OCI-LY1 (cell line): ENCODE results near the gene PRLR.

Source experiments
- H2AFZ ChIP-seq: fragments of 200-600 bp; sonication (generic), shearing (Covaris generic); 2 replicates; pipeline ENCODE4 v1.6.0; 2014; ENCODE audit warnings: antibody characterized with exemption, mild to moderate bottlenecking, low read length
- H3F3A ChIP-seq: fragments of 200-600 bp; sonication (generic), shearing (Covaris generic); 2 replicates; pipeline ENCODE4 v1.6.0; 2014; ENCODE audit warnings: mild to moderate bottlenecking, antibody characterized with exemption, low read length, moderate library complexity; ENCODE audit not compliant: insufficient read depth
- H3K27ac ChIP-seq: fragments of 200-600 bp; sonication (generic); 2 replicates; pipeline ENCODE4 v1.5.1; 2014; ENCODE audit warnings: low read length, mixed run types, mild to moderate bottlenecking, low read depth; ENCODE audit not compliant: poor library complexity, severe bottlenecking
- H3K27me3 ChIP-seq: fragments of 200-600 bp; sonication (generic); 2 replicates; pipeline ENCODE4 v1.6.0; 2014; ENCODE audit warnings: antibody characterized with exemption, mild to moderate bottlenecking, low read length, moderate library complexity; ENCODE audit not compliant: insufficient read depth
- H3K36me3 ChIP-seq: fragments of 200-600 bp; sonication (generic); 2 replicates; pipeline ENCODE4 v1.6.1; 2014; ENCODE audit warnings: mild to moderate bottlenecking, antibody characterized with exemption, low read length, moderate library complexity, mixed read lengths; ENCODE audit not compliant: insufficient read depth
- H3K4me1 ChIP-seq: fragments of 200-600 bp; sonication (generic); 2 replicates; pipeline ENCODE4 v1.5.1; 2014; ENCODE audit warnings: mild to moderate bottlenecking, low read length, moderate library complexity; ENCODE audit not compliant: insufficient read depth, severe bottlenecking
- H3K4me2 ChIP-seq: fragments of 200-600 bp; sonication (generic), shearing (Covaris generic); 2 replicates; pipeline ENCODE4 v1.6.1; 2014; ENCODE audit warnings: low read length
- H3K4me3 ChIP-seq: fragments of 200-600 bp; sonication (generic); 2 replicates; pipeline ENCODE4 v1.5.1; 2014; ENCODE audit warnings: low read length, low read depth, mild to moderate bottlenecking, mixed read lengths; ENCODE audit not compliant: poor library complexity, severe bottlenecking
- H3K79me2 ChIP-seq: fragments of 200-600 bp; shearing (Covaris generic); 2 replicates; pipeline ENCODE4 v1.6.1; 2016; ENCODE audit warnings: mixed run types, low read length, mixed read lengths; ENCODE audit not compliant: insufficient read depth
- H3K9ac ChIP-seq: fragments of 200-600 bp; sonication (generic), shearing (Covaris generic); 2 replicates; pipeline ENCODE4 v1.6.1; 2014; ENCODE audit warnings: mild to moderate bottlenecking, low read length, mixed read lengths
- H3K9me2 ChIP-seq: fragments of 200-600 bp; sonication (generic), shearing (Covaris generic); 2 replicates; pipeline ENCODE4 v1.6.1; 2014; ENCODE audit warnings: low read depth, mild to moderate bottlenecking, low read length, mixed read lengths
- H3K9me3 ChIP-seq: fragments of 200-600 bp; shearing (Covaris generic); 2 replicates; pipeline ENCODE4 v1.6.1; 2014; ENCODE audit warnings: low read length, mixed read lengths
- H4K20me1 ChIP-seq: fragments of 200-600 bp; sonication (generic), shearing (Covaris generic); 2 replicates; pipeline ENCODE4 v1.6.0; 2016; ENCODE audit warnings: mild to moderate bottlenecking, low read length; ENCODE audit not compliant: insufficient read depth
- CTCF ChIP-seq: fragments of 200-600 bp; sonication (generic), shearing (Covaris generic); IDR thresholded peaks from 2 replicates; pipeline ENCODE4 v1.5.1; 2017; ENCODE audit warnings: mild to moderate bottlenecking, antibody characterized with exemption, low read length, moderate library complexity, mixed read lengths
- EZH2 ChIP-seq: fragments of 200-600 bp; sonication (generic), shearing (Covaris generic); IDR thresholded peaks from 2 replicates; pipeline ENCODE4 v1.8.0; 2017; ENCODE audit warnings: borderline replicate concordance, mixed run types, mild to moderate bottlenecking, antibody characterized with exemption, low read length, moderate library complexity, mixed read lengths

PRLR gene

GRCh38 chr5:35095366-35095765, 134.9 kb downstream of the PRLR start:
- Histone ChIP-seq H3K4me3 (no peak overlapping the region), H3K4me2 (no peak overlapping the region), H3K79me2 (no peaks in the 10 kb centered on the region), H3K27me3 (no peaks in the 10 kb centered on the region), H3K9me3 (no peaks in the 10 kb centered on the region), H2AFZ (no peak overlapping the region), H3K36me3 (no peaks in the 10 kb centered on the region), H3K4me1 (no peaks in the 10 kb centered on the region), H3K9ac (no peak overlapping the region), H3K27ac (no peak overlapping the region), H3K9me2 (no peaks in the 10 kb centered on the region), H4K20me1 (no peaks in the 10 kb centered on the region), H3F3A (no peaks in the 10 kb centered on the region)
- TF ChIP-seq CTCF (no peak), EZH2 (no peak)

DNA sequence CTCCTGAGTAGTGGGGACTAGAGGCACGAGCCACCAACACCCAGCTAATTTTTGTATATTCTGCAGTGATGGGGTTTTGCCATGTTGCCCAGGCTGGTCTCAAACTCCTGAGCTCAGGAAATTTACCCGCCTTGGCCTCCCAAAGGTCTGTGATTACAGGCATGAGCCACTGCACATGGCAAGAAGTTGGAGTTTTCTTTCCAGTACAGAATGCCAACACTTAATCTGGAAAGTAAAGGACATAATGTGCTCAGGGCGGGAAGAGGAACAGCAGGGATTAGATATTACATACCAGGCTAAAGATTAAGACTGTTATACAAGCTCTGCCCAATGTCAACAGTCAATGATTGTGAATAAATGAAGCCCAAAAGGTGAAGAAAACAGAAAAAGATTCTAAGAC, 135.3 kb downstream of the PRLR start:
- Histone ChIP-seq H2AFZ (no peak overlapping the region), H3K9me3 (no peaks in the 10 kb centered on the region), H3K9ac (no peak overlapping the region), H3K4me2 (no peak overlapping the region), H3K79me2 (no peaks in the 10 kb centered on the region), H3F3A (no peaks in the 10 kb centered on the region), H3K4me1 (no peaks in the 10 kb centered on the region), H3K27ac (no peak overlapping the region), H3K4me3 (no peak overlapping the region), H3K27me3 (no peaks in the 10 kb centered on the region), H3K9me2 (no peaks in the 10 kb centered on the region), H3K36me3 (no peaks in the 10 kb centered on the region), H4K20me1 (no peaks in the 10 kb centered on the region)
- TF ChIP-seq EZH2, result no peak
- no peak for TF ChIP-seq CTCF

DNA sequence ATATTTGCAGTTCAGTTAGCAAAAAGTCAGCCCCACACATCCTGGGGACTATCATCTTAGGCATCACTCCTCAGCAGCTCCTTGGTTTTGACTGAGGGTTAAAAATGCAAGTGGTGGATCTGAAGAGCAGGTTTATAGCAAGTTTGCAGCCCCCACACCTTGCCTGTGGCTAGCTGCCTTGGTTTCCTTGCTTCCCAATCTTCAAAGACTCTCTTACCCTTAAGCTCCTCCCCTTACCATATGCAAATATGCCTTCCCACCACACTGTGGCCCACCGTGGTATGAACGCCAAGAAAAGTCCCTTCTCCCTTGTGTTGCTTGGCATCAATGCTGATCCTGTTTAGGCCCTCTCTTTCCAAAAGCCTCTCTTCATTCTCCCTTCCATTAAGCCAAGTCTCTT, 137.6 kb downstream of the PRLR start:
- Histone ChIP-seq H3K4me2 (no peak overlapping the region), H3K4me3 (no peak overlapping the region)

More for the DNA sequence above, 137.6 kb downstream of the PRLR start:
- Histone ChIP-seq H3K27me3 (no peaks in the 10 kb centered on the region), H3K79me2 (no peaks in the 10 kb centered on the region), H2AFZ (no peak overlapping the region), H3K27ac (no peak overlapping the region), H3K36me3 (no peaks in the 10 kb centered on the region), H3K9me3 (no peaks in the 10 kb centered on the region), H3K9me2 (no peaks in the 10 kb centered on the region), H3K9ac (no peak overlapping the region), H3K4me1 (no peaks in the 10 kb centered on the region), H4K20me1 (no peaks in the 10 kb centered on the region), H3F3A (no peaks in the 10 kb centered on the region)
- TF ChIP-seq CTCF, result no peak
- TF ChIP-seq EZH2, result no peak
